Epithelial cell of alveolus of lung (primary cell): ENCODE measurements around the gene HSPA12A. TPM values are rescaled to one million over a fixed set of nuclear protein-coding genes. Genes with fewer than 3 reads are reported as not detected.

Experiments
- total RNA-seq: library from RNA; depleted of rRNA; stranded (reverse); fragments of >200 nt; gene quantifications from 2 replicates; pipeline ENCODE4 v1.2.1, GENCODE V29; 2015

HSPA12A gene, protein sequence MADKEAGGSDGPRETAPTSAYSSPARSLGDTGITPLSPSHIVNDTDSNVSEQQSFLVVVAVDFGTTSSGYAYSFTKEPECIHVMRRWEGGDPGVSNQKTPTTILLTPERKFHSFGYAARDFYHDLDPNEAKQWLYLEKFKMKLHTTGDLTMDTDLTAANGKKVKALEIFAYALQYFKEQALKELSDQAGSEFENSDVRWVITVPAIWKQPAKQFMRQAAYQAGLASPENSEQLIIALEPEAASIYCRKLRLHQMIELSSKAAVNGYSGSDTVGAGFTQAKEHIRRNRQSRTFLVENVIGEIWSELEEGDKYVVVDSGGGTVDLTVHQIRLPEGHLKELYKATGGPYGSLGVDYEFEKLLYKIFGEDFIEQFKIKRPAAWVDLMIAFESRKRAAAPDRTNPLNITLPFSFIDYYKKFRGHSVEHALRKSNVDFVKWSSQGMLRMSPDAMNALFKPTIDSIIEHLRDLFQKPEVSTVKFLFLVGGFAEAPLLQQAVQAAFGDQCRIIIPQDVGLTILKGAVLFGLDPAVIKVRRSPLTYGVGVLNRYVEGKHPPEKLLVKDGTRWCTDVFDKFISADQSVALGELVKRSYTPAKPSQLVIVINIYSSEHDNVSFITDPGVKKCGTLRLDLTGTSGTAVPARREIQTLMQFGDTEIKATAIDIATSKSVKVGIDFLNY
- 3.0 and 5.2 TPM in 2 replicates for total RNA-seq

GRCh38 chr10:116742367-116743265 lies at the start of gene HSPA12A:
Gene HSPA12A (minus strand): TSS chr10:116742566. CDS start chr10:116742469, 97 bp downstream.

Other genes with a start within 250 kb of the HSPA12A start
- not detected in 2 replicates for gene PNLIP, start 196.6 kb downstream of the HSPA12A start, total RNA-seq
- gene PNLIPRP1, start 151.6 kb downstream of the HSPA12A start, total RNA-seq: not detected in 2 replicates
- not detected in 2 replicates for gene PNLIPRP2, start 121.6 kb downstream of the HSPA12A start, total RNA-seq
- gene ENO4, start 106.9 kb upstream of the HSPA12A start, total RNA-seq: 0.16 and 0.26 TPM in 2 replicates